GM12865 (cell line): Measurements from ENCODE around the gene CLDN14.

Experiments used
- DNase-seq: peaks from one replicate; pipeline ENCODE4 v3.0.0; 2010; ENCODE audit warnings: low read depth
- H3K4me3 ChIP-seq: 2 replicates; pipeline ENCODE4 v1.5.1; 2011; ENCODE audit warnings: mild to moderate bottlenecking, low read depth, low read length, control low read depth
- TF ChIP-seq, protein P1 (sequence below): IDR thresholded peaks from 2 replicates; pipeline ENCODE4 v1.5.1; 2011; ENCODE audit warnings: low read length, control low read depth, low read depth, inconsistent platforms; ENCODE audit not compliant: insufficient read depth; ENCODE audit errors: missing control alignments

The CLDN14 gene

GRCh38 chr21:36489103-36489775, 9.3 kb upstream of the CLDN14 start:
- TF ChIP-seq, protein P1, sequence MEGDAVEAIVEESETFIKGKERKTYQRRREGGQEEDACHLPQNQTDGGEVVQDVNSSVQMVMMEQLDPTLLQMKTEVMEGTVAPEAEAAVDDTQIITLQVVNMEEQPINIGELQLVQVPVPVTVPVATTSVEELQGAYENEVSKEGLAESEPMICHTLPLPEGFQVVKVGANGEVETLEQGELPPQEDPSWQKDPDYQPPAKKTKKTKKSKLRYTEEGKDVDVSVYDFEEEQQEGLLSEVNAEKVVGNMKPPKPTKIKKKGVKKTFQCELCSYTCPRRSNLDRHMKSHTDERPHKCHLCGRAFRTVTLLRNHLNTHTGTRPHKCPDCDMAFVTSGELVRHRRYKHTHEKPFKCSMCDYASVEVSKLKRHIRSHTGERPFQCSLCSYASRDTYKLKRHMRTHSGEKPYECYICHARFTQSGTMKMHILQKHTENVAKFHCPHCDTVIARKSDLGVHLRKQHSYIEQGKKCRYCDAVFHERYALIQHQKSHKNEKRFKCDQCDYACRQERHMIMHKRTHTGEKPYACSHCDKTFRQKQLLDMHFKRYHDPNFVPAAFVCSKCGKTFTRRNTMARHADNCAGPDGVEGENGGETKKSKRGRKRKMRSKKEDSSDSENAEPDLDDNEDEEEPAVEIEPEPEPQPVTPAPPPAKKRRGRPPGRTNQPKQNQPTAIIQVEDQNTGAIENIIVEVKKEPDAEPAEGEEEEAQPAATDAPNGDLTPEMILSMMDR, result no peak
- no peak overlapping the region for H3K4me3 ChIP-seq
- DNase-seq, result no peak

DNA sequence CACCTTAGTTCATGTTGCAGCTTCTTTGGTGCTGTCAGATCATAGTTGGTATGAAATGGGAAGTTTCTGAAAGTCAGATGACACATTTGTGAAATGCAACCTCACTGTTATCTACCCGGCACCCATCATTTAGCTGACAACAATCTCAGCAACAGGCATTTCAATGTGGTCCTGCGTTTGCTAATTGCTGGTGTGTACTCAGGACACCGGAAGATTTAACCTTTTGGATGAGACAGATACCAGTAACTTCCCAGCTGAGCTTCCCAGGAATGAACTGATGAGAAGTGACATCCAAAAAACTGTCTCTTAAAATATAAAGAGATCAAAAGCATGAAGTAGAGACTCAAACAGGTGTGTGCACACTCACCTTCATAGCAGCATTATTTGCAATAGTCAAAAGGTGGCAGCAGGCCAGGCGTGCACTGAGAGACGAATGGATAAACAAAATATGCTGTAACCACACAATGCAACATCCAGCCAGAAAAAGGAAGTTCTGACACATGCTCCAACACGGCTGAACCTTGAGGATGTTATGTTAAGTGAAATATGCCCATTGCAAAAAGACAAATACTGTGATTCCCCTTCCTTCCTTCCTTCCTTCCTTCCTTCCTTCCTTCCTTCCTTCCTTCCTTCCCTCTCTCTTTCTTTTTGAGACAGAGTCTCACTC, 7.9 kb upstream of the CLDN14 start:
- no peak overlapping the region for H3K4me3 ChIP-seq
- TF ChIP-seq, protein P1, result no peak
- DNase-seq, result no peak

GRCh38 chr21:36486246-36486645, 6.3 kb upstream of the CLDN14 start:
- DNase-seq, result no peak
- no peak overlapping the region for H3K4me3 ChIP-seq
- TF ChIP-seq, protein P1, result no peak

DNA sequence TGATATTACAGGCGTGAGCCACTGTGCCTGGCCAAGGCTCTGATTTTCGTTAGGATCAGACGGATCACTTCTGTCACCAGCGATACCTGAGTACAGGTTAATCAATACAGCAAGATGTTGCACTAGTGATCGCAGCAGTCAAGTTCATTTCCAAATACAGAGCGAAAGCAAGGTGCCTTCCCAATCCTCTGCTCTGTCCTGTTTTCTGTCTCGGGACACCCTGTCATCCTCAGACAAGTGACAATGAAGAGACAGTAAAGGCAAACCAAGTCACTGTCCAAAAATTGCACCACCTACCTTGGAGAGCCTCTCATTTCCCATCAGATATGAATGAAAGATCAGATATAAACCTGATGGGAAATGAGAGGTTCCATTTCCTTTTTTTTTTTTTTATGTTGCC, 5.6 kb upstream of the CLDN14 start:
- H3K4me3 ChIP-seq, result no peak overlapping the region

GRCh38 chr21:36483095-36483494, 3.2 kb upstream of the CLDN14 start:
- TF ChIP-seq, protein P1, result no peak
- H3K4me3 ChIP-seq, result no peak overlapping the region
- no peak for DNase-seq

More for the DNA sequence above, 5.6 kb upstream of the CLDN14 start:
- no peak for DNase-seq
- TF ChIP-seq, protein P1, result no peak

DNA sequence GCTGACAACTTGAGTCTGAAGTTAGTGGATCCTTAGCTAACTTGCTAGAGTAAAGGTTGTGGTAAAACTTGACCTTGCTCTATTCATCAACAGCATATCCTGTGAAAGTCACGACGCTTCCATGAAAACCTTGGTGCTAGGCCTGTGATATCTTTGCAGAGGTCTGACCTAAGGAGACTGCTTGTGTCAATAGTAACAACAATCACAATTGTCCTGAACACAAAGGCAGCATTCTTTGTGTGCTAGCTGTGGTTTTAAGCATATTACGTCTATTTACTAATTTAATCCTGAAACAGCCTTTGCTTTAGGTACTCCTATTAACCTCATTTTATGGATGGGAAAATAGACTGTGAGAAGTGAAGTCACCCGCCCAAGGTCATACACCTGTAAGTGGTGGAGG, 2.8 kb upstream of the CLDN14 start:
- H3K4me3 ChIP-seq, result no peak overlapping the region
- TF ChIP-seq, protein P1, result no peak
- no peak for DNase-seq
